Kidney capillary endothelial cell (primary cell): Measurements from ENCODE around the gene ANKRD62.

Experiments
- DNase-seq: peaks from one replicate; pipeline ENCODE4 v3.0.0-alpha.2; 2018; ENCODE audit warnings: low spot score

ANKRD62 gene

DNA sequence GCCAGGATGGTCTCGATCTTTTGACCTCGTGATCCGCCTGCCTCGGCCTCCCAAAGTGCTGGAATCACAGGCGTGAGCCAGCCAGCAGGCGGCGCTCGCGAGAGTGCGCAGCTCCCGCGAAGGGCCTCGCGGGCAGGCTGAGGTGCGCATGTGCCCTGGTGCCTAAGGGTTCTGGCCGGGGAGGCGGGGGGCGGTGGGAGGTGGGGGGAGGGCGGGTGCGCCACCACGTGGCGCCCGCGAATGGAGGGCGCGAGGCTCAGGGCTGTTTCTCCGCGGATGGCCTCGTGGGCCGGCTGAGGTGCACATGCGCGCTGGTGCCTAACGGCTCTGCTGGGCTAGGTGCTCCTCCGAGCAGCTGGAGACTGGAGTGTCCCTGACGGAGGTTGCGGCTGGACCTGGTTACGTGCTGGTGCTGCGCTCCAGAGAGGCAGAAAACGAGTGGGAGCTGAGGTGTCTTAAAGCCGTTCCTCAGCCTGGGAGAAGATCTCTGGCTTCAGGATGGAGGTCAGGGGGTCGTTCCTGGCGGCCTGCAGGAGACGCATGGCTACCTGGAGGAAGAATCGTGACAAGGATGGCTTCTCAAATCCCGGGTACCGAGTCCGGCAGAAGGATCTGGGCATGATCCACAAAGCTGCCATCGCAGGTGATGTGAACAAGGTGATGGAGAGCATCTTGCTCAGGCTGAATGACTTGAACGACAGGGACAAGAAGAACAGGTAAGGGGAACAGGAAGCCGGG lies at the start of gene ANKRD62:
ANKRD62 (plus strand) TSS at position 324 of the 738 bp plus-strand sequence; CDS start at position 499, 175 bp downstream.
- DNase-seq = no peak

DNA sequence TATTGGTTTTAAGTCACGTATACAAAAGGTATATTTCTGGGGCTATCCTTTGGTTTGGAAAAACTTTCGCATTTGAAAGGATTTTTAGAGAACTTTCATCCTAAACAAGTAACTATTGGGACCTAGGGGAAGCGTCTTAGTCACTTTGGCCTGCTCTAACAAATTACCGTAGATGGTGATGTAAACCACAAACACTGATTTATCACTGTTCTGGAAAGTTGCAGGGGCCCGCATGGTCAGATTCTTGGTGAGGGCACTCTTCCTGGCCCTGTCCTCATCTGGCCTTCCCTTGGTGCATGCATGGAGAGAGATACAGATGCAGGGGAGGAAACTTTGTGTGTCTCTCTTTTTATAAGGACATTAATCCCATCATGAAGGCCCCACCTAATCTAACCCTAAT lies 49.1 kb upstream of the ANKRD62 start:
- DNase-seq = no peak

- no peak for DNase-seq
Observed at GRCh38 chr18:12046046-12046750, 47.4 kb upstream of the ANKRD62 start.

GRCh38 chr18:12046751-12047335 lies 46.8 kb upstream of the ANKRD62 start:
- no peak for DNase-seq

DNA sequence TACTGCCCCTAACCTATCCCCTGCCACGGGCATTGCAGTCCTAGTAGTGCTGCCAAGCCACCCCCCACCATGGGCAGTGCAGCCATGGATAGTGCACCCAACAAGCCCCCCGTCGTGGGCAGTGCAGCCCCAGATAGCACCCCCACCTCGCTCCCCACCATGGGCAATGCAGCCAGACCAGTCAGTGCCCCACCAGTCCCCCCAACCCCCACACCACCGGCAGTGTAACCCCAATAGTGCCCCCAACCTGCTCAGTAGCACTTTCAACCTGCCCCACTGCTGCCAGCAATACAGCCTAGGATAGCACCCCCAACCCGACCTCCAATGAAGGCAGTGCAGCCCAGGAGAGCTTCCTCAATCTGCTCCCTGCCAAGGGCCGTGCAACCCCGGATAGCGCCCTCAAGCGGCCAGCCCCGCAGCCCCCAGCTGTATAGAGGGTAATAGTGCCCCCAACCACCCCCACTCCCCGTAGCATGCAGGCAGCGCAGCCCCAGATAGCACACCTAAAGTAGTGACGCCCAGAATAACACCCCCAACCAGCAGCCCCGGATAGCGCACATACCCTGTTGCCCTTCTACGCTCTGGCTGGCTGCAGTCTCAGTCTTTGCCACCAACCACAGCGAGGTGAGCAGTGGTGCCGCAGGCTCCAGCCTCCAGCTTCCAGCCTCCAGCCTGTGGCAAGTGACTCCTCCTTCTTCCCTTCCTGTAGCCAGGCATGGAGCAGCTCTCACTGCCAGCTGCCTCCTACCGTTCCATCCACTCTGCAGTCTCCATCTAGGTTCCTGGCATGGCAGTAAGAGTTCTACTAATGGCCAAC lies 45.4 kb upstream of the ANKRD62 start:
- DNase-seq = no peak

GRCh38 chr18:12048827-12049175 lies 44.8 kb upstream of the ANKRD62 start:
- no peak for DNase-seq

DNA sequence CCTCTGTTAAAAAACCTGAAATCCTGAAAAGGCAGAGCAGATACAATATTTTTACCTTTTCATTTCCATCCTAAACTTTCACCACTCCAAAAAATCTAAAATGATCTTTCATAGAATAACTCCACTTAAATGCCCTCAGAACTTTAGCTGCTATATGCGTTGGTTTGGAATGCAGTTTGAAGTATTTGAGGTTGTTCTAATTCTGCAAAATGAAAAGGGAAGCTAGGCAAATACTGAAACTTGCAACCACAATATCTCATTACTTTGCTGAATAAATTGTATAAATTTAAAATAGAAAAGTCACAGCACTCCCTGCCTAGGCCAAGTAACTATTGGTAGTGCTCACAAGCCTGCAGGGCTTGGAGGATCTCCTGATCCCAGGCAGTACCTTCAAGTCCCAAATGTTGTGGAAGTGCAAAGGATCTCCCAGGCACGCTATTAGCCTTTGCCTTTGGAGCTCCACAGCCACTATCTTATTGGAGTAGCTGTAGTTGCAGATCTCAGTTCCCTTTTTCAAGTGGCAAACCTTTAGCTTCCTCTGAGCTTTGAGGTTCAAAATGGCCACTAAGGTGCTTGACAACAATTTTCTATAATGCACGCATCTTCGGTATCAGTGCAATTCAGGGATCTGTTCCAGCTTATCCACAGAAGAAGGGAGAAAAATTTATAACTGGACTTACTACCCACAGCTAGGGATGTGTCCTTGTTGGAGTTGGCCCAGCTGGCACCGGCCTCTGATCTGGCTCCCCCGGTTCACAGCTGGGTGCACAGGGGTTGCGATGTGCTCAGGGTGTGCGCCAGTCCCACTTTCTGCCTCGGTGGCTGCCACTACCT lies 43.4 kb upstream of the ANKRD62 start:
- DNase-seq = no peak

DNA sequence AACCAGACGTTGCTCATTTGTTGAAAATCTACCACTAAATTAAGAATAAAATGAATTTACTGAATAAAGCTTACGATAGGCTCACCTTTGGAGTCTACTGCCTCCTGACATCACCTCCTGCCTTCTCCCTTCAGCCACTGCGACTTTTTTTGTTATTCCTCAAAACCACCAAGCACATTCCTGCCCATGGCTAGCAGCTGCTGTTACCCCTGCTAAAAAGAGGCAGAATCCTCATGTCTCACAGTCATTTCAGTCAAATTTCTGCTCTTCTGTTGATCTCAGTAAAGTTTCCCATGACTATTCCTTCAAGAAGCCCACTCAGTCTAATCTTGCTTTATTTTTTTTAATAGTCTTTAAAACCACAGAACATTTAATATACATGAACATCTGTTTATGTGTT lies 40.8 kb upstream of the ANKRD62 start:
- DNase-seq = no peak

- DNase-seq = no peak
Observed at GRCh38 chr18:12053289-12053688, 40.4 kb upstream of the ANKRD62 start.

DNA sequence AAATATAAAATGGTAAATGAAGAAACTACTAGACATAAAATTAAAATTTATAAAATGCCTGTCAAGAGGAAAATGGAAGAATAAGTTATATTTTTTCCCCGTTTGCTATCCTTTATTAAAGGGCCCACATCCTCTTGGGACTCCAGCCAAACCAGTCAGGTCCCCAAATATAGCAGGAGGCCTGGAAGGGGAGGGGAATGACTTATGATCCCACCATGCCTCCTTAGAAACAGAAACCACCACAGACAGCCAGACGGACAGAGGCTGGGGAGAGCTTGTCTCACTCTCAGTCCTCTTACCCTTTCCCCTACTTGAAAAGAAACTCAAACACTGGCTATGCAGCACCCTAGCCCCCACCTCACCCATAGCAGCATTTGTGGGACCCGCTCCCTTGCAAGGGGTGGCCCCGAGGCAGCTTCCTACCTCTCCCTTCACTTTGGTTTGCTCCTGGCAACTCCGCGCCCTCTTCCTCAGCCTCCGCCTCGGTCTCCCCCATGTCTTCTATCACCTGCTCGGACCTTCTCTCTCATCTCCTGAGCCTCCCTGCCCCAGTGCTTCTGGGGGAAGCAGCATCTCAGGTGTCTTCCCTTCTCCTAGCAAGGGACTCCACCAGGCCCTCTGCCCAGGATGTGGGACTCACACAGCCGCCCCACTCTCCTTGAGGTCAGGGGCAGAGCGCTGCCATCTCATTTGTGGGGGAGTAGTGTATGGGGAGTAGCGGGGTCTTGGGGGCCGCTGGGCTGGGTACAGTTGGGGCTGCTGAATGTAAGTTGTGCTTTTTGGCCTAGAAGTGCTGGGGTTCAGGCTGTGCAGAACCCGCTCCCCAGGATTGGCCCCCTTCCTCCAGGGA lies 37.4 kb upstream of the ANKRD62 start:
- DNase-seq = no peak

GRCh38 chr18:12056884-12057402 lies 36.7 kb upstream of the ANKRD62 start:
- no peak for DNase-seq

DNA sequence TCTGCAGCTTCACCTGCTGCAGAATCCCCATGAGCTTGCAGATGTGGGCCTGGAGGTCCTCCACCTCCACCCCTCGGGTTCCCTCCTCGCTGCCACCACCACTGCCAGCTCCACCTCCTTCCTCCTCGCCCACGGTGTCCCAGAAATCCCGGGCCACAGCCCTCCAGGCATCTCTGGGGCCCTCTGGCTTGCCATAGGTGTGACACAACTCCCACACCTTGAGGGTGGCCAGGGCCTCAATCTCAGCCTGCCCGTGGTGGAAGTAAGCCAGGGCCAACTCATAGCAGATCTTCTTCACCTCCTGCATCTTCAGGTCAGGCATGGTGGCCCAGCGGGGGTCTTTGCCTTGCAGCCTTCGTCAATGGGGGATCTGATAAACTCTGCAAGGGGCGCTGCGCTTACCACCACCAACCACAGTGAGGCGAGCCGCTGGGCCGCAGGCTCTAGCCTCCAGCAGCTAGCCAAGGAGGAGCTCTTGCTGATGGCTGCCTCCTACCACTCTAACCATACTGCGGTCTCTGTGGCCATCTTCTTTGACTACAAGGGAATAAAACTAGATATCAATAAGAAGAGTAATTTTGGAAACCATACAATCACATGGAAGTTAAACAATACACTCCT lies 36.1 kb upstream of the ANKRD62 start:
- no peak for DNase-seq

DNA sequence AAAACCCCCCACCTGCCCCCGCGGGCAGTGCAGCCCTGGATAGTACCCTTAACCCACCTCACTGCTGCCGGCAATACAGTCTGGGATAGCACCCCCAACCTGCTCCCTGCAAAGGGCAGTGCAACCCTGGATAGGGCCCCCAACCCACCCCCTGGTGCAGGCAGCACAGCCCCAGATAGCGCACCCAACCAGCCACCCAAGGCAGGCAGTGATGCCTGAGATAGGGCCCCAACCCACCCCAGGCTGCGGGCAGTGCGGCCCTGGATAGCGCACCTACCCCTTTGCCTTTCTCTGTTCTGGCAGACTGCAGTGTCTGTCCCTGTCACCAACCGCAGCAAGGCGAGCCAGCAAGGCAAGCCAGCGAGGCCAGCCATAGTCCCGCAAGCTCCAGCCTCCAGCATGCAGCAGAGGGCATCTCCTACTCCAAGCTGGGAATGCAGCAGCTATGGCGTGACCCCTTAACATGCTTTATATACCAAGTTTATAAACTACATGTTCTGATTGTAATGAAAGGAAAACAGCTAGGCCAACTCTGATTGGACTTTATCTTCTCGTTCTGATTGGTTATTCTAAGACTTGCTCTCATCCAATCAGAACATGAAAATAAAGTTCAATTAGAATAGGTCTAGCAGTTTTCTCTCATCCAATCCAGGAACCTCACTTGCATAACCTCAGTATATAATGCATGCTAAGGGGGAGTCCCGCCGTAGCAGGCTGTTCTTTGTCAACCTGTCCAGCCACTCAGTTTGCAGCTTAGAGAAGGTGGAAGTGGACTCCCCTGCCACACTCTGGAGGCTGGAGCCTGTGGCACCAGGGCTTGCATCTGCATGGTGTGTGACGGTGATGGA lies 34.1 kb upstream of the ANKRD62 start:
- DNase-seq = no peak

DNA sequence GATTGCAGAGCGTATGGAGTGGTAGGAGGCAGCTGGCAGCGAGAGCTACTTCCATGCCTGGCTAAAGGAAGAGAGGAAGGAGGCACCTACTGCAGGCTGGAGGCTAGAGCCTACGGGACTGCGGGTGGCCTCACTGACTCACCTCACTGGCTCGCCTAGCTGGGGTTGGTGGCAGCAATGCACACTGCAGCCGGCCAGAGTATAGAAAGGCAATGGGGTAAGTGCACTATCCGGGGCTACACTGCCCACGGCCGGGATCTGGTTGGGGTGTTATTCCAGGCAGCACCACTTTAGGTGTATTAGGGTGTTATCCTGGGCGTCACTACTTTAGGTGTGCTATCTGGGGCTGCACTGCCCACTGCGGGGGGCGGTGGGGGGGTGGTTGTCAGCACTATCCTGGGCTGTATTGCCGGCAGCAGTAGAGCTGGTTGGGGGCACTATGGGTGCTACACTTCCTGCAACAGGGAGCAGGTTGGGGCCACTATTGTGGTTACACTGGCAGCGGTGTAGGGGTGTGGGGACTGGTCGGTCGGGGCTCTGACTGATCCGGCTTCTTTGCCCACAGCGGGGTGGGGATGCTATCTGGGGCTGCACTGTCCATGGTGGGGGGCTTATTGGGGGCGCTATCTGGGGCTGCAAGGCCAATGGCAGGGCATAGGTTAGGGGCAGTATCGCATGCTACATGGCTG lies 33.3 kb upstream of the ANKRD62 start:
- no peak for DNase-seq

GRCh38 chr18:12061685-12062084 lies 32.0 kb upstream of the ANKRD62 start:
- no peak for DNase-seq

DNA sequence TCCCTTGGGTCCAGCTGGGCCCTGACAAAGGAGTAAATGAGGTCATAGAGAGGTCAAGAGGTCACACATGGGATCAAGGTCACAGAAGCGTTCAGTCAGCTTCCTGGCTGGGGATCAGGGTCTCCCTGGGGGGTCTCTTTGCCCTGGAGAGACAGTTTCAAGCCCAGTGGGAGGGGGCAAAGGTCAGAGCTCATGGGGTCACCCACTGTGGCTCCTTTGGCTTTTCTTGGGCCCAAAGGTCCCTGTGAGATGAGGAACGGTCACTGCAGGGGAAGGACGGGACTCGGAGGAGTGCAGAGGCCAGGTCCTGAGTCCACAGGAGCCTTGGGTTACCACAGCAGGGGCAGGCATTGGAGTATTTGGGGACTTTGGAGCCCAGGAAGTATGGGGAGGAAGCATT lies 30.7 kb upstream of the ANKRD62 start:
- no peak for DNase-seq

- no peak for DNase-seq
Observed at GRCh38 chr18:12064086-12064763, 29.4 kb upstream of the ANKRD62 start.

- no peak for DNase-seq
Observed at GRCh38 chr18:12065397-12065796, 28.2 kb upstream of the ANKRD62 start.
